ENCODE measurements around the gene ITGB6.
"Not testable (repeated sequence)": the region's sequence is repeated elsewhere in the genome, so short reads cannot be mapped to it uniquely, and the experiment has no call there.

ITGB6 gene

DNA sequence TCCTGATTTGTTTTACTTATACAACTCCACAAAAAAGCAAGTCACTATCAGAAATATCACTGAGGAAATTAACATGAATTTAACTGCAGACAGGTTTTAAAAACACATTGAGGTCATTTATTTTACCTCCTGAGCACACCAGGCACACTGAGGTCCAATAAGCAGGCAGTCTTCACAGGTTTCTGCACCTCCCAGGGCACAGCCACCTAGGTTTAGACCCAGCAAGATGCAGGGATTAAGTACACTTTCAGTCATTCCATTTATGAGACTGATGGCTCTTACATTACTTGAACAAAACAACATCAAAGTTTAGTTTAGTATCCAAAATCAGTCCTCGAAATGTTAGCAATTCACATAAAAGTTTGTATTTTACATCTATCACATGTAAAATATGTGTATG lies 1.0 kb downstream of the ITGB6 start:
- Histone ChIP-seq H3K36me3 (ENCODE audit: control insufficient read depth, insufficient read depth, low read length) (no peaks in the 10 kb centered on the region), H3K27me3 (ENCODE audit: control insufficient read depth, insufficient read depth, low read length) (no peaks in the 10 kb centered on the region), H3K4me3 (ENCODE audit: low read length) (peak overlapping the region; percentile 13), H3K9ac (ENCODE audit: low read length) (no peak overlapping the region), H3K4me1 (ENCODE audit: control insufficient read depth, insufficient read depth, low read length) (no peaks in the 10 kb centered on the region), H3K27ac (ENCODE audit: low read depth, low read length) (no peak overlapping the region)

DNA sequence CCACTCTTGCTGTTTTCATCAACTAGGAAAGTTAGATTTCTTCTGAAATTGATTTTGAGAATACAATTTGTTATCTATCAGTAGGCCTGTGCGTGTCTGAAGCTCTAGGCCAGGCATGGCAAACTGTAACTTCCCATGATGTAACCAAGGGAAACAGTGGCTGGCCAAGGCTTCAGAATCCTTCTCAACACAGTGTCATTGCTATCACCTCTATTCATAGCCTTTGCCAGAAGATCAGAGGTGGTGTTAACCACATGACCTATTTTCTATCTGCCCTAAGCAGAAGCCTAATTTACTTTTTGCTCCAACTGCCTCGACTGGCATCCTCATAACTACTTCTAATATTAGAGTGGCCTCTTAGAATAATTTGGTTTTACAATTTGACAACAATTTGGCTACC lies 2.5 kb downstream of the ITGB6 start:
- Histone ChIP-seq H3K4me1 (ENCODE audit: control insufficient read depth, insufficient read depth, low read length) (no peaks in the 10 kb centered on the region), H3K27me3 (ENCODE audit: control insufficient read depth, insufficient read depth, low read length) (no peaks in the 10 kb centered on the region), H3K27ac (ENCODE audit: low read depth, low read length) (no peak overlapping the region), H3K9ac (ENCODE audit: low read length) (no peak overlapping the region), H3K4me3 (ENCODE audit: low read length) (no peak overlapping the region), H3K36me3 (ENCODE audit: control insufficient read depth, insufficient read depth, low read length) (no peaks in the 10 kb centered on the region)

DNA sequence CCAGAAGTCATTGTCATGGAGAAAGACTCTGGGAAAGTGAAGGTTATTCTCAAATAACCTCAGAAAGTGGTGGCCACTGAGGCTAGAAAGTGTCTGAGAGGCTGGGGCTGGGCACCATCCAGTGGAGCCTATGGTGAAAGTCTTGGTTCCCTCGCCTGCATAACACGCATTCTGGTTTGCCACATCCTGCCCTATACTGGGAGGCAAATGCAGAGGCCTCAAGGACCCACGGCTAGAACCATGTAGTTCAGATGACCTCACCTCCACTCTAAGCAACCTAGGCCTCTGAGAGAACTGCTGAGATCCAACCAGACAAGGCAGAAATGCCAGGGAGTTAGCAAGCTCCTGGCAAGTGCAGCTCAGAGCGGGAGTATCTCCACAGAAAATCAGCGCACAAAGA lies 5.1 kb downstream of the ITGB6 start:
- Histone ChIP-seq H3K4me3 (ENCODE audit: low read length) (no peak overlapping the region), H3K27me3 (ENCODE audit: control insufficient read depth, insufficient read depth, low read length) (no peaks in the 10 kb centered on the region), H3K9ac (ENCODE audit: low read length) (no peak overlapping the region), H3K36me3 (ENCODE audit: control insufficient read depth, insufficient read depth, low read length) (no peaks in the 10 kb centered on the region), H3K27ac (ENCODE audit: low read depth, low read length) (no peak overlapping the region), H3K4me1 (ENCODE audit: control insufficient read depth, insufficient read depth, low read length) (no peaks in the 10 kb centered on the region)

DNA sequence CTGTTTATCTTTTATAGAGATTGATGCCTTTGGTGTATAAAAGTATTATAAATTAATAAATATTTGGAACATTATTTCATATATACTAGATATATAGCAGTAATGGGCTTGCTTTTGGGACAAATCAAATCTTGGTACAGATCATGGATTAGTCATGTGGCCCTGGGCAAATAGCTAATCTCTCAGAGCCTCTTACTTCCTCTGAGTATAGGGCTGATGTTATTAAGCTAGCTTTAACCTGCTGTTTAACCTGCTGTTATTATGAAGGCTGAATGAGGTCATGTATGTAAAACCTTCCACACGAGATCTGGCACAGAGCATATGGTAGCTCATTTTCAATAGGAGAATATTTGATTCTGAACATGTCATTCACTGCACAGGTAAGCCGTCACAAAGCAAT lies 5.7 kb downstream of the ITGB6 start:
- H3K36me3 ChIP-seq (ENCODE audit: control insufficient read depth, insufficient read depth, low read length), result no peaks in the 10 kb centered on the region
- no peak overlapping the region for H3K4me3 ChIP-seq (ENCODE audit: low read length)
- H3K9ac ChIP-seq (ENCODE audit: low read length), result no peak overlapping the region
- H3K27ac ChIP-seq (ENCODE audit: low read depth, low read length), result no peak overlapping the region
- no peaks in the 10 kb centered on the region for H3K27me3 ChIP-seq (ENCODE audit: control insufficient read depth, insufficient read depth, low read length)
- no peaks in the 10 kb centered on the region for H3K4me1 ChIP-seq (ENCODE audit: control insufficient read depth, insufficient read depth, low read length)

DNA sequence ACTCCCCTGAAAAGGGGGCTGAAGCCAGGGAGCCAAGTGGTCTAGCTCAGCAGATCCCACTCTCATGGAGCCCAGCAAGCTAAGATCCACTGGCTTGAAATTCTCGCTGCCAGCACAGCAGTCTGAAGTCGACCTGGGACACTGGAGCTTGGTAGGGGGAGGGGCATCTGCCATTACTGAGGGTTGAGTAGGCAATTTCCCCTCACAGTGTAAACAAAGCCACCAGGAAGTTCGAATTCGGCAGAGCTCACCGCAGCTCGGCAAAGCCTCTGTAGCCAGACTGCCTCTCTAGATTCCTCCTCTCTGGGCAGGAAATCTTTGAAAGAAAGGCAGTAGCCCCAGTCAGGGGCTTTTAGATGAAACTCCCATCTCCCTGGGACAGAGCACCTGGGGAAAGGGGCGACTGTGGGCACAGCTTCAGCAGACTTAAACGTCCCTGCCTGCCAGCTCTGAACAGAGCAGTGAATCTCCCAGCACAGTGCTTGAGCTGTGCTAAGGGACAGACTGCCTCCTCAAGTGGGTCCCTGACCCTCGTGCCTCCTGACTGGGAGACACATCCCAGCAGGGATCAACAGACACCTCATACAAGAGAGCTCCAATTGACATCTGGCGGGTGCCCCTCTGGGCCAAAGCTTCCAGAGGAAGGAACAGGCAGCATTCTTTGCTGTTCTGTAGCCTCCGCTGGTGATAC lies 18.8 kb downstream of the ITGB6 start:
- H3K36me3 ChIP-seq (ENCODE audit: control insufficient read depth, insufficient read depth, low read length); H3K4me1 ChIP-seq (ENCODE audit: control insufficient read depth, insufficient read depth, low read length); H3K9ac ChIP-seq (ENCODE audit: low read length); H3K27me3 ChIP-seq (ENCODE audit: control insufficient read depth, insufficient read depth, low read length); H3K27ac ChIP-seq (ENCODE audit: low read depth, low read length); H3K4me3 ChIP-seq (ENCODE audit: low read length): not testable (repeated sequence)

DNA sequence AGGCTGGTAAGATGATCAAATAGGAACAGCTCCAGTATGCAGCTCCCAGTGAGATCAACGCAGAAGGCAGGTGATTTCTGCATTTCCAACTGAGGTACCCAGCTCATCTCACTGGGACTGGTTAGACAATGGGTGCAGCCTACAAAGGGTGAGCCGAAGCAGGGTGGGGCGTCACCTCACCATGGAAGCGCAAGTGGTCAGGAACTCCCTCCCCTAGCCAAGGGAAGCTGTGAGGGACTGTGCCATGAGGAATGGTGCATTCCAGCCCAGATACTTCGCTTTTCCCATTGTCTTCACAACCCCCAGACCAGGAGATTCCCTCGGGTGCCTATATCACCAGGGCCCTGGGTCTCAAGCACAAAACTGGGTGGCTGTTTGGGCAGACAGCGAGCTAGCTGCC lies 19.4 kb downstream of the ITGB6 start:
- not testable (repeated sequence) for H3K9ac ChIP-seq (ENCODE audit: low read length); H3K27ac ChIP-seq (ENCODE audit: low read depth, low read length); H3K4me1 ChIP-seq (ENCODE audit: control insufficient read depth, insufficient read depth, low read length); H3K27me3 ChIP-seq (ENCODE audit: control insufficient read depth, insufficient read depth, low read length); H3K4me3 ChIP-seq (ENCODE audit: low read length); H3K36me3 ChIP-seq (ENCODE audit: control insufficient read depth, insufficient read depth, low read length)

DNA sequence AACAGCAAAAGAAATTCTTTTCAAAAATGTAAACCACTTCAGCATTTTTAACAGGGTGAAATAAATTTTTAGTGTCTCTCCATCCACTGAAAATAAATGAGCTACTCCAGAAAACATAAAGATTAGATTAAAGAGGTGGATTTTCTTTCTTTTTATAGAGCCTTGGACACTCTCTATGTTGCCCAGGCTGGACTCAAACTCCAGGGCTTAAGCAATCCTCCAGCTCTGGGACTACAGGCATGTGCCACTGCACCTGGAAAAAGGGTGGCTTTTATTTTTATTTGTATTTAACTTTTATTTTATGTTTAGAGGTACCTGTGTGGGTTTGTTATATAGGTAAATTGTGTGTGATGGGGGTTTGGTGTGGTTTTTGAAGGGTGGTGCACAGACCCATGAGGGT lies 19.9 kb downstream of the ITGB6 start:
- H3K4me3 ChIP-seq (ENCODE audit: low read length), result no peak overlapping the region
- no peaks in the 10 kb centered on the region for H3K27me3 ChIP-seq (ENCODE audit: control insufficient read depth, insufficient read depth, low read length)
- H3K9ac ChIP-seq (ENCODE audit: low read length), result no peak overlapping the region
- H3K27ac ChIP-seq (ENCODE audit: low read depth, low read length), result no peak overlapping the region
- H3K4me1 ChIP-seq (ENCODE audit: control insufficient read depth, insufficient read depth, low read length), result no peaks in the 10 kb centered on the region
- H3K36me3 ChIP-seq (ENCODE audit: control insufficient read depth, insufficient read depth, low read length), result no peaks in the 10 kb centered on the region

DNA sequence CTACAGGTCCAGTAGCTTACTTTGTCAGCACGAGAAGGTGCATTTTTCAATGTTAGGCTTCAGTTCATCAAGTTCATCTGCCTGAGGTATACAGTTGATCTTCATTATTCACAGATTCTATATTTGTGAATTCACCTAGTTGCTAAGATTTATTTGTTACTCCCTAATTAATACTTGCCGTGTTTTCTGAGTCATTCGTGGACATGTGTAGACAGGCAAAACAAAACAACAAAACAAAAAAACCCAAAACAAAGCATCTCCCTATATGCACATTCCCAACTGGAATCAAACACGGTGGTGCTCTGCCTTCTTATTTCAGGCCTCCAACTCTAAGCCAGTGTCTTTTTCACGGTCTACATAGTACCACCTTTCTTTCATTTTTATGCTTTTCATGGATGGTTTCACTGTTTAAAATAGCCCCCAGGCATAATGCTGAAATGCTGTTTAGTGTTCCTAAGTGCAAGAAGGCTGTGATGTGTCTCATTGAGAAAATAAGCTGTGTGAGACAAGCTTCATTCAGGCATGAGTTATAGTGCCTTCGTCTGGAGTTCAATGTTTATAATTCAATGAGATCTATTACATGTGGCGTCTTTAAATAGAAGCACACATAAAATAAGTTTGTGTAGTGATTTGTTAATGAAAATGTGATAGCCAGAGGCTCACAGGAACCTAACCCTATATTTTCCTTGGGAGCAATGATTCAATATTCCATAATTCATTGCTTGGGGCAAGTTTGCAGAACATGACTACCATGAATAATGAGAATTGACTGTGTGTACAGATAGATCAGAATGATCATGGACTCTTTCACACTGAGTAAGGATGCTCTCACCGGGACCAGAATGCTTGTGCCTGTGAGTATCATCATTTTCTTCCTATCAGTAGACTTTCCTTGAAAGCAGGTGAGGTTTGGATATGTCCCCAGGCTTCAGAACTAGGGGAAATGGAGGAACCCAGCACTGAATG lies 24.6 kb downstream of the ITGB6 start:
- H3K9ac ChIP-seq (ENCODE audit: low read length), result no peak overlapping the region
- H3K4me3 ChIP-seq (ENCODE audit: low read length), result no peak overlapping the region
- H3K4me1 ChIP-seq (ENCODE audit: control insufficient read depth, insufficient read depth, low read length), result no peaks in the 10 kb centered on the region
- no peaks in the 10 kb centered on the region for H3K36me3 ChIP-seq (ENCODE audit: control insufficient read depth, insufficient read depth, low read length)
- H3K27me3 ChIP-seq (ENCODE audit: control insufficient read depth, insufficient read depth, low read length), result no peaks in the 10 kb centered on the region
- no peak overlapping the region for H3K27ac ChIP-seq (ENCODE audit: low read depth, low read length)

DNA sequence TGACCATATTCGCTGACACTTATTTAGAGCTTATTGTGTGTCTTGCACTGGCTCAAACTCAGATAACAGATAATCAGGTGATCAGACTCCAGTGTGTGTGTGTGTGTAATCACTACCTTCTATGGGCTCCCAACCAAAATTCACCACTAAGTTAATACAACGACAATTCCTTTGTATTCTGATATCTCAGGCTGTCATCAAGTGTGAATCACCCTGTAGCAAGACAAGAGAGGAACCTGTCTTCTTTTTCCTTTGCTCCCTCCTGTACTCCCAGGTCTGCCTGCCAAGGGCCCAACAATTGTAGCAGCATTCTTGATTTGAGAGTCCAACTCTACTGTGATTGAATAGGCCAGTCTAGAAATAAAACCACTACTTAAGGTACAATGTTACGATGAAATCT lies 25.8 kb downstream of the ITGB6 start:
- Histone ChIP-seq H3K36me3 (ENCODE audit: control insufficient read depth, insufficient read depth, low read length) (no peaks in the 10 kb centered on the region), H3K4me3 (ENCODE audit: low read length) (no peak overlapping the region), H3K9ac (ENCODE audit: low read length) (no peak overlapping the region), H3K4me1 (ENCODE audit: control insufficient read depth, insufficient read depth, low read length) (no peaks in the 10 kb centered on the region), H3K27ac (ENCODE audit: low read depth, low read length) (no peak overlapping the region), H3K27me3 (ENCODE audit: control insufficient read depth, insufficient read depth, low read length) (no peaks in the 10 kb centered on the region)

DNA sequence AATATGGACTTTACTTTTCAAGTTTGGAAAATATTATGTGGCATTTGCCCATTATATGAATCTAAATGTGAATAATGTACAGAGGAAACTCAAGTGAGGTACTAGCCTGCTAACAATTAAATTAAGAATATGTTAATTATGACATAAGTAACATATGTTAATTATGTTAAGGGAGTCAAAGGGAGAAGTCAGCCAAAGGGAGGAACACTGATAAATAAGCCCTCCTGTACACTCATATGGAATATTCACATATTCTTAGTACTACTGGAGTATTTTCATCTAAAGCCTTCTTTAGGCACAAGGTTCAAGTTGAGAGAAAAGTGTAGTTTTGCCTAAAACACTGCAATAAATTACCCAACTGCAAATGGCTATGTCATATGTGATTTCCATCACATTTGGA lies 30.1 kb downstream of the ITGB6 start:
- Histone ChIP-seq H3K27me3 (ENCODE audit: control insufficient read depth, insufficient read depth, low read length) (no peaks in the 10 kb centered on the region), H3K36me3 (ENCODE audit: control insufficient read depth, insufficient read depth, low read length) (no peaks in the 10 kb centered on the region), H3K4me1 (ENCODE audit: control insufficient read depth, insufficient read depth, low read length) (no peaks in the 10 kb centered on the region), H3K27ac (ENCODE audit: low read depth, low read length) (no peak overlapping the region), H3K9ac (ENCODE audit: low read length) (no peak overlapping the region), H3K4me3 (ENCODE audit: low read length) (no peak overlapping the region)

DNA sequence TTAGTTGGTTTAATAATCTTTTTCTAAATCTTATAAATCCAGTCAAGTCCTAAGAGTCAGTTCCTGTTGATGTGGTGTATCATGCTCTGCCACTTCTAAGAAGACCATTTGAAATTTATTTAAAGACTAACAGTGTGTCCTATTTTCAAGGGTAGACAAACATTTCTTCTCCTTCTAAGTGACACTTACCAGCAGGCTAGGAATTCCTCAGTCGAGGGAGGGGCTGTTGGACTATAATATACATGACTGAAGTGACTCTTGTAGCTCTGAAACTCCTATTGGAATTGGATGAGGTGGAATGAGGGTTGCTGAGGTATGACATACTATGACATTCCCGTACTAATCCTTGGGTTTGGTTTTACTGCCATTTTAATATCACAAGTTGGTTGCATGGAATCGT lies 30.6 kb downstream of the ITGB6 start:
- no peak overlapping the region for H3K9ac ChIP-seq (ENCODE audit: low read length)
- no peaks in the 10 kb centered on the region for H3K36me3 ChIP-seq (ENCODE audit: control insufficient read depth, insufficient read depth, low read length)
- H3K4me3 ChIP-seq (ENCODE audit: low read length), result no peak overlapping the region
- no peaks in the 10 kb centered on the region for H3K27me3 ChIP-seq (ENCODE audit: control insufficient read depth, insufficient read depth, low read length)
- no peak overlapping the region for H3K27ac ChIP-seq (ENCODE audit: low read depth, low read length)
- no peaks in the 10 kb centered on the region for H3K4me1 ChIP-seq (ENCODE audit: control insufficient read depth, insufficient read depth, low read length)

DNA sequence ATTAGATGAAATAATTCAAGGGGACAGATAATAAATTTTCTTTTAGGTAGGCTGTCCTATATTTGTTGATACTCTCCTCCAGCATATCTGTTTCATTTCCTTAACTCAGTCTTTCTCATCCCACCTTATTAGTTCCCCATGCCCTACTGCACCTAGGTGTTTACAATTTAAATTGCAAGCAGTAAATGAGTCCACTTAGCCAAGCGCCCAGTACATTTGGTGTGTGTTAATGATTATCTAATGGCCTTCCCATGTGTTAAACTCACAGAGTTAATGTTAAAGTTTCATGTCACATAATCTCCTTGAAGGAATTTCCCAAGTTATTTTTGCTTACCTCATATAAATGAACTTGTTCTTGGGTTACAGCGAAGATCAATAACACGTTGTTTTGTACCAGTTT lies 31.2 kb downstream of the ITGB6 start:
- no peaks in the 10 kb centered on the region for H3K4me1 ChIP-seq (ENCODE audit: control insufficient read depth, insufficient read depth, low read length)

More for the DNA sequence above, 31.2 kb downstream of the ITGB6 start:
- no peaks in the 10 kb centered on the region for H3K36me3 ChIP-seq (ENCODE audit: control insufficient read depth, insufficient read depth, low read length)
- H3K27me3 ChIP-seq (ENCODE audit: control insufficient read depth, insufficient read depth, low read length), result no peaks in the 10 kb centered on the region
- no peak overlapping the region for H3K27ac ChIP-seq (ENCODE audit: low read depth, low read length)
- no peak overlapping the region for H3K9ac ChIP-seq (ENCODE audit: low read length)
- no peak overlapping the region for H3K4me3 ChIP-seq (ENCODE audit: low read length)

Measured in rectal smooth muscle tissue (tissue), 1 donor.